K562 (cell line): ENCODE data around the gene EBF4. TPM values are rescaled to one million over a fixed set of nuclear protein-coding genes. Genes with fewer than 3 reads are reported as not detected.

Source experiments
- ATAC-seq: fragments of 200-7000 bp; cut with Tn5 transposase; 3 replicates; pipeline ENCODE4 v1.9.1; 2020; ENCODE audit warnings: moderate library complexity
- BruUV-seq: library from RNA; stranded (reverse); fragments of 400-500 nt; replicated peaks from 2 replicates; lab custom pipeline; 2021; lab: Mats Ljungman, UMichigan
- CTCF ChIA-PET: fragments of 300-600 bp; formaldehyde crosslinking; extraction: SDS; loops from one replicate; lab custom pipeline; 2021; ENCODE audit warnings: low intra/inter-chr PET ratio; lab: Yijun Ruan, JAX
- POLR2A ChIA-PET: fragments of 300-600, 350-650 bp; sonication (Branson Sonifier 250); formaldehyde crosslinking; extraction: SDS; loops from one replicate; lab custom pipeline; 2021; ENCODE audit warnings: antibody characterized with exemption, inconsistent platforms; lab: Yijun Ruan, JAX
- DNase-seq, 4 experiments: peaks; one replicate each; pipeline versions ENCODE4 v3.0.0 to v3.0.0-alpha.2; 2011 to 2018; ENCODE audit warnings: low spot score in 3 of 4, mixed read lengths in 3 of 4; ENCODE audit errors: extremely low read depth in 1 of 4
- FAIRE-seq: peaks from 2 replicates; lab custom pipeline; 2011; peaks lifted over from hg19 to GRCh38; lab: Jason Lieb, UNC
- H2AFZ ChIP-seq: 2 replicates; pipeline ENCODE4 v1.6.0; 2011; ENCODE audit warnings: low read depth, low read length, control low read depth, inconsistent platforms
- H3K27ac ChIP-seq: fragments of 200-600 bp; 3 replicates; pipeline ENCODE4 v1.8.0; 2011; ENCODE audit warnings: low read depth, mild to moderate bottlenecking, control low read depth, inconsistent platforms, low read length, moderate library complexity, mixed read lengths; ENCODE audit errors: extremely low read depth
- H3K27me3 ChIP-seq, 2 experiments: fragments of 300-600 bp in 1 of 2; 2 replicates in 1 of 2; 3 replicates in 1 of 2; pipeline versions ENCODE4 v1.6.0 to v1.8.0; 2011; ENCODE audit warnings: inconsistent platforms in 2 of 2, low read length in 2 of 2, mild to moderate bottlenecking in 1 of 2, mixed read lengths in 1 of 2, moderate library complexity in 1 of 2; ENCODE audit not compliant: control insufficient read depth in 2 of 2, insufficient read depth in 2 of 2
- H3K36me3 ChIP-seq: fragments of 300-600 bp; 3 replicates; pipeline ENCODE4 v1.8.0; 2011; ENCODE audit warnings: mild to moderate bottlenecking, low read length, inconsistent platforms; ENCODE audit not compliant: control insufficient read depth, insufficient read depth
- H3K4me1 ChIP-seq, 2 experiments: fragments of 200-600 bp in 1 of 2; replicated peaks in 1 of 2; 2 replicates in 1 of 2; 3 replicates in 1 of 2; pipeline versions ENCODE4 v1.5.1 to v1.8.0; 2011; ENCODE audit warnings: inconsistent platforms in 2 of 2, low read length in 2 of 2, mild to moderate bottlenecking in 1 of 2, mixed read lengths in 1 of 2, moderate library complexity in 1 of 2; ENCODE audit not compliant: control insufficient read depth in 2 of 2, insufficient read depth in 2 of 2
- H3K4me2 ChIP-seq: 2 replicates; pipeline ENCODE4 v1.6.1; 2011; ENCODE audit warnings: low read length, control low read depth, inconsistent platforms, mixed read lengths; ENCODE audit not compliant: insufficient read depth
- H3K4me3 ChIP-seq: fragments of 200-600 bp; sonication (generic), shearing (Covaris generic); 2 replicates; pipeline ENCODE4 v1.5.1; 2016; ENCODE audit warnings: control low read depth, inconsistent platforms
- H3K79me2 ChIP-seq: fragments of 200-600 bp; 3 replicates; pipeline ENCODE4 v1.8.0; 2011; ENCODE audit warnings: low read length, inconsistent platforms; ENCODE audit not compliant: control insufficient read depth, insufficient read depth
- H3K9ac ChIP-seq, 2 experiments: 2 replicates each; pipeline versions ENCODE4 v1.6.0 to v1.6.1; 2011; ENCODE audit warnings: low read depth in 2 of 2, low read length in 2 of 2, control low read depth in 1 of 2, inconsistent platforms in 1 of 2, mild to moderate bottlenecking in 1 of 2, mixed read lengths in 1 of 2; ENCODE audit not compliant: insufficient read depth in 1 of 2
- H3K9me1 ChIP-seq: one replicate; pipeline ENCODE4 v1.6.0; 2011; ENCODE audit warnings: inconsistent platforms, mild to moderate bottlenecking, low read length, moderate library complexity; ENCODE audit not compliant: control insufficient read depth, insufficient read depth
- H3K9me3 ChIP-seq: replicated peaks from 2 replicates; pipeline ENCODE4 v1.5.1; 2011; ENCODE audit warnings: low read depth, low read length, inconsistent platforms; ENCODE audit not compliant: control insufficient read depth, insufficient read depth
- H4K20me1 ChIP-seq: replicated peaks from 2 replicates; pipeline ENCODE4 v1.6.1; 2011; ENCODE audit warnings: low read length, inconsistent platforms, mixed read lengths; ENCODE audit not compliant: control insufficient read depth, insufficient read depth
- PPARD ChIP-seq: fragments of 250-450 bp; sonication (Bioruptor Pico); IDR thresholded peaks from 2 replicates; pipeline ENCODE4 v1.8.0; 2022; ENCODE audit warnings: inconsistent platforms, mild to moderate bottlenecking, moderate library complexity
- WGBS: fragments of 100-300 bp; shearing (Covaris generic); methylation state at CpG from one replicate; pipeline ENCODE4 v1.1.6; 2016; ENCODE audit warnings: low coverage, mixed read lengths; ENCODE audit not compliant: insufficient coverage; ENCODE audit errors: missing lambda C conversion rate; 5-methylcytosine and 5-hydroxymethylcytosine counted together
- in situ Hi-C: fragments of 300-500 bp; cut with MboI; formaldehyde crosslinking; loops from 4 replicates; pipeline ENCODE4 v1.15.0; 2018; ENCODE audit warnings: inconsistent platforms, mixed read lengths
- intact Hi-C: fragments of 100-400 bp; cut with micrococcal nuclease; formaldehyde crosslinking; loops from 2 replicates; pipeline ENCODE4 v1.14.2; 2022
- microRNA counts: library from miRNA; unstranded; fragments of <30 nt; microRNA quantifications from one replicate; lab custom pipeline; 2016
- microRNA-seq: library from miRNA; unstranded; fragments of <30 nt; microRNA quantifications from one replicate; pipeline ENCODE4, GENCODE V29; 2018; ENCODE audit warnings: borderline microRNAs expressed
- polyA plus RNA-seq, 8 experiments: library from polyadenylated mRNA; depleted of rRNA in 4 of 8; stranded (reverse) in 5 of 8; unstranded in 3 of 8; fragments of >200 nt; fragmentation: Nextera tagmentation in 2 of 8; fragmentation: Illumina TruSeq in 1 of 8; extraction: Ambion mirVana in 2 of 8; extraction: Trizol in 1 of 8; gene quantifications; 2 replicates each; pipeline versions ENCODE4 v1.2.1 to v1.2.3, GENCODE V29; 2011 to 2014; ENCODE audit warnings: inconsistent platforms in 1 of 8, missing spikeins in 1 of 8
- small RNA-seq: library from RNA; depleted of rRNA; stranded (forward); fragments of <200 nt; gene quantifications from one replicate; pipeline ENCODE3, GENCODE V24; 2014
- total RNA-seq, 7 experiments: library from RNA; depleted of rRNA in 6 of 7; stranded (reverse); fragments of >200 nt in 6 of 7; fragmentation: Illumina TruSeq in 2 of 7; extraction: Trizol in 2 of 7; gene quantifications; 2 replicates each; pipeline versions ENCODE4 v1.2.1 to v1.2.3, GENCODE V29; 2011 to 2021; ENCODE audit warnings: low replicate concordance in 1 of 7
- TF ChIP-seq, protein P1 (sequence below): sonication (generic); formaldehyde crosslinking; IDR thresholded peaks from 2 replicates; pipeline ENCODE4 v1.8.1; 2023; ENCODE audit warnings: mild to moderate bottlenecking, missing genetic modification reagents

EBF4 gene
- total and polyA plus RNA-seq, 9 of the 15 experiments (the other 6 are each of a cell fraction or from before 2014, with no cell fraction given): 0.09 TPM; not detected in 8

DNA sequence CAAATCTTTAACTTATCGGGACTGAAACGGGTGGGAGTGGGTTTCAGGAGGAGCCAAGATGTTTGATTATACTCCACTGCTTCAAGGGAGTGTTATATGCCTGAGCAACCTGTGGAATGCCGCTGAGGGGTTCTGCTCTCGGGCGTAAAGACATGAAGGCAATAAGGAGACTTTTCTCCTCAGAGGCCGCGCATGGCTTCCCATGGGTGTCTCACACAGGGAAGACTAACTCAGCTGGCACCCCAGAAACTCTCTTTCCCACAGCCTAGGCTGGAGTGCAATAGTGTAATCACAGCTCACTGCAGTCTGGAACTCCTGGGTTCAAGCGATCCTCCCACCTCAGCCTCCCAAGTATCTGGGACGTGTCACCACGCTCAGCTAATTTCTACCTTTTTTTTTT, 117.1 kb downstream of the EBF4 start:
- Histone ChIP-seq H3K27ac (no peak overlapping the region), H3K4me1 (peaks cover 2 to 18% of the 10 kb centered on the region in 2 experiments; a peak in 4 of 5 replicates)
- intact Hi-C loops: no loop called here
- BruUV-seq: no TSS peak
- no peak for TF ChIP-seq PPARD (CRISPR knock-in tag)
- TF ChIP-seq, protein P1, sequence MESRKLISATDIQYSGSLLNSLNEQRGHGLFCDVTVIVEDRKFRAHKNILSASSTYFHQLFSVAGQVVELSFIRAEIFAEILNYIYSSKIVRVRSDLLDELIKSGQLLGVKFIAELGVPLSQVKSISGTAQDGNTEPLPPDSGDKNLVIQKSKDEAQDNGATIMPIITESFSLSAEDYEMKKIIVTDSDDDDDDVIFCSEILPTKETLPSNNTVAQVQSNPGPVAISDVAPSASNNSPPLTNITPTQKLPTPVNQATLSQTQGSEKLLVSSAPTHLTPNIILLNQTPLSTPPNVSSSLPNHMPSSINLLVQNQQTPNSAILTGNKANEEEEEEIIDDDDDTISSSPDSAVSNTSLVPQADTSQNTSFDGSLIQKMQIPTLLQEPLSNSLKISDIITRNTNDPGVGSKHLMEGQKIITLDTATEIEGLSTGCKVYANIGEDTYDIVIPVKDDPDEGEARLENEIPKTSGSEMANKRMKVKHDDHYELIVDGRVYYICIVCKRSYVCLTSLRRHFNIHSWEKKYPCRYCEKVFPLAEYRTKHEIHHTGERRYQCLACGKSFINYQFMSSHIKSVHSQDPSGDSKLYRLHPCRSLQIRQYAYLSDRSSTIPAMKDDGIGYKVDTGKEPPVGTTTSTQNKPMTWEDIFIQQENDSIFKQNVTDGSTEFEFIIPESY (CRISPR knock-in tag): 0 out of 2 replicates have a peak, but pooled peaks have one; percentile 18
- TF ChIP-seq, all 486 proteins: peak for 1
- DNase-seq: no peak
- ATAC-seq: no peak
- no peak overlapping the region for H3K9ac ChIP-seq
- H3K9me1 ChIP-seq: no peaks in the 10 kb centered on the region
- ChIA-PET POLR2A (interaction anchor here (0.8 to 1.0 kb wide), 2 partner anchors 9 to 10 kb away, joined by 3 to 4 read pairs; no protein-coding TSS in a partner anchor), CTCF (no interaction called here)
- in situ Hi-C loops: no loop called here
- 0 out of 2 replicates have a peak, but pooled peaks cover 2% of the 10 kb centered on the region for H3K9me3 ChIP-seq
- FAIRE-seq: no peak
- H3K4me3 ChIP-seq: no peak overlapping the region
- H4K20me1 ChIP-seq: no peaks in the 10 kb centered on the region
- H3K27me3 ChIP-seq: peaks cover 0 to 12% of the 10 kb centered on the region in 2 experiments; a peak in 2 of 5 replicates
- no peaks in the 10 kb centered on the region for H3K36me3 ChIP-seq
- 40% methylated on average over 10 of the region's 10 CpGs for WGBS
- H3K4me2 ChIP-seq: no peak overlapping the region; the same call in 1 of the 2 replicates
- H2AFZ ChIP-seq: no peak overlapping the region
- H3K79me2 ChIP-seq: no peaks in the 10 kb centered on the region

MicroRNAs encoded within 50 kb of the gene (microRNA counts, 767-probe panel; counts per million panel counts)
- microRNA hsa-miR-1292 (lab: Ali Mortazavi, UCI): not detected

Small RNAs within 50 kb of the gene (microRNA-seq; reads per million reads assigned to microRNA genes)
- gene MIR1292: 3.1 reads per million, percentile 36 among the genes with 10 or more reads in this experiment

Small RNAs within 50 kb of the gene (small RNA-seq; reads per million reads assigned to genes)
- gene SNORA51 (not detected), gene SNORD110 (not detected), gene SNORD56 (not detected), gene SNORD57 (not detected), gene SNORD86 (not detected)

Other genes starting within 250 kb of the EBF4 start
Only the 7 nearest of the 11 such genes appear.
- gene NOP56, start 40.1 kb upstream of the EBF4 start, total RNA-seq (2014; rRNA removed): 528 and 570 TPM in 2 replicates
- 581 and 590 TPM in 2 replicates for gene NOP56, start 40.1 kb upstream of the EBF4 start, total RNA-seq (2014; rRNA removed; fragmentation: Illumina TruSeq; extraction: Trizol)
- 631 and 697 TPM in 2 replicates for gene NOP56, start 40.1 kb upstream of the EBF4 start, total RNA-seq (2015; rRNA removed; fragmentation: Illumina TruSeq; extraction: Trizol)
- 393 and 397 TPM in 2 replicates for gene NOP56, start 40.1 kb upstream of the EBF4 start, total RNA-seq (2021)
- 376 and 404 TPM in 2 replicates for gene NOP56, start 40.1 kb upstream of the EBF4 start, polyA plus RNA-seq (2011; rRNA removed)
- gene NOP56, start 40.1 kb upstream of the EBF4 start, polyA plus RNA-seq (2014; fragmentation: Illumina TruSeq; extraction: Trizol): 441 and 482 TPM in 2 replicates
- gene NOP56, start 40.1 kb upstream of the EBF4 start, polyA plus RNA-seq (2014; fragmentation: Nextera tagmentation; extraction: Ambion mirVana): 100 to 1,000 TPM; 295 to 439 TPM
- 427 and 428 TPM in 2 replicates for gene NOP56, start 40.1 kb upstream of the EBF4 start, polyA plus RNA-seq (2014; rRNA removed)
- gene IDH3B, start 28.6 kb upstream of the EBF4 start, total RNA-seq (2014; rRNA removed): 168 and 199 TPM in 2 replicates
- 122 and 130 TPM in 2 replicates for gene IDH3B, start 28.6 kb upstream of the EBF4 start, total RNA-seq (2014; rRNA removed; fragmentation: Illumina TruSeq; extraction: Trizol)
- 130 and 133 TPM in 2 replicates for gene IDH3B, start 28.6 kb upstream of the EBF4 start, total RNA-seq (2015; rRNA removed; fragmentation: Illumina TruSeq; extraction: Trizol)
- gene IDH3B, start 28.6 kb upstream of the EBF4 start, total RNA-seq (2021): 148 and 157 TPM in 2 replicates
- 224 and 343 TPM in 2 replicates for gene IDH3B, start 28.6 kb upstream of the EBF4 start, polyA plus RNA-seq (2011; rRNA removed)
- 151 and 155 TPM in 2 replicates for gene IDH3B, start 28.6 kb upstream of the EBF4 start, polyA plus RNA-seq (2014; fragmentation: Illumina TruSeq; extraction: Trizol)
- 10 to 100 TPM; 91.7 to 92.3 TPM for gene IDH3B, start 28.6 kb upstream of the EBF4 start, polyA plus RNA-seq (2014; fragmentation: Nextera tagmentation; extraction: Ambion mirVana)
- gene IDH3B, start 28.6 kb upstream of the EBF4 start, polyA plus RNA-seq (2014; rRNA removed): 196 and 222 TPM in 2 replicates
- gene CPXM1, start 107.8 kb downstream of the EBF4 start, total RNA-seq (2014; rRNA removed): 0.32 and 0.41 TPM in 2 replicates
- 0.07 and 0.13 TPM in 2 replicates for gene CPXM1, start 107.8 kb downstream of the EBF4 start, total RNA-seq (2014; rRNA removed; fragmentation: Illumina TruSeq; extraction: Trizol)
- gene CPXM1, start 107.8 kb downstream of the EBF4 start, total RNA-seq (2015; rRNA removed; fragmentation: Illumina TruSeq; extraction: Trizol): 0.04 TPM in 1 of 2 replicates, not detected in the other
- gene CPXM1, start 107.8 kb downstream of the EBF4 start, total RNA-seq (2021): 0.47 and 0.49 TPM in 2 replicates
- gene CPXM1, start 107.8 kb downstream of the EBF4 start, polyA plus RNA-seq (2011; rRNA removed): 1.1 and 4.5 TPM in 2 replicates
- 0.45 and 0.50 TPM in 2 replicates for gene CPXM1, start 107.8 kb downstream of the EBF4 start, polyA plus RNA-seq (2014; fragmentation: Illumina TruSeq; extraction: Trizol)
- gene CPXM1, start 107.8 kb downstream of the EBF4 start, polyA plus RNA-seq (2014; fragmentation: Nextera tagmentation; extraction: Ambion mirVana): not detected
- gene CPXM1, start 107.8 kb downstream of the EBF4 start, polyA plus RNA-seq (2014; rRNA removed): 0.28 and 0.37 TPM in 2 replicates
- not detected in 2 replicates for gene C20orf141, start 122.2 kb downstream of the EBF4 start, total RNA-seq (2014; rRNA removed)
- not detected in 2 replicates for gene C20orf141, start 122.2 kb downstream of the EBF4 start, total RNA-seq (2014; rRNA removed; fragmentation: Illumina TruSeq; extraction: Trizol)
- not detected in 2 replicates for gene C20orf141, start 122.2 kb downstream of the EBF4 start, total RNA-seq (2015; rRNA removed; fragmentation: Illumina TruSeq; extraction: Trizol)
- not detected in 2 replicates for gene C20orf141, start 122.2 kb downstream of the EBF4 start, total RNA-seq (2021)
- gene C20orf141, start 122.2 kb downstream of the EBF4 start, polyA plus RNA-seq (2011; rRNA removed): not detected in 2 replicates
- gene C20orf141, start 122.2 kb downstream of the EBF4 start, polyA plus RNA-seq (2014; fragmentation: Illumina TruSeq; extraction: Trizol): not detected in 2 replicates
- gene C20orf141, start 122.2 kb downstream of the EBF4 start, polyA plus RNA-seq (2014; fragmentation: Nextera tagmentation; extraction: Ambion mirVana): not detected
- gene C20orf141, start 122.2 kb downstream of the EBF4 start, polyA plus RNA-seq (2014; rRNA removed): not detected in 2 replicates
- gene TMEM239, start 123.6 kb downstream of the EBF4 start, total RNA-seq (2014; rRNA removed): not detected in 2 replicates
- gene TMEM239, start 123.6 kb downstream of the EBF4 start, total RNA-seq (2014; rRNA removed; fragmentation: Illumina TruSeq; extraction: Trizol): not detected in 2 replicates
- not detected in 2 replicates for gene TMEM239, start 123.6 kb downstream of the EBF4 start, total RNA-seq (2015; rRNA removed; fragmentation: Illumina TruSeq; extraction: Trizol)
- not detected in 2 replicates for gene TMEM239, start 123.6 kb downstream of the EBF4 start, total RNA-seq (2021)
- gene TMEM239, start 123.6 kb downstream of the EBF4 start, polyA plus RNA-seq (2011; rRNA removed): not detected in 2 replicates
- gene TMEM239, start 123.6 kb downstream of the EBF4 start, polyA plus RNA-seq (2014; fragmentation: Illumina TruSeq; extraction: Trizol): not detected in 2 replicates
- gene TMEM239, start 123.6 kb downstream of the EBF4 start, polyA plus RNA-seq (2014; fragmentation: Nextera tagmentation; extraction: Ambion mirVana): not detected
- gene TMEM239, start 123.6 kb downstream of the EBF4 start, polyA plus RNA-seq (2014; rRNA removed): not detected in 2 replicates
- 6.2 and 6.4 TPM in 2 replicates for gene PCED1A, start 147.9 kb downstream of the EBF4 start, total RNA-seq (2014; rRNA removed)
- 1.5 and 2.0 TPM in 2 replicates for gene PCED1A, start 147.9 kb downstream of the EBF4 start, total RNA-seq (2014; rRNA removed; fragmentation: Illumina TruSeq; extraction: Trizol)
- 2.4 and 2.9 TPM in 2 replicates for gene PCED1A, start 147.9 kb downstream of the EBF4 start, total RNA-seq (2015; rRNA removed; fragmentation: Illumina TruSeq; extraction: Trizol)
- gene PCED1A, start 147.9 kb downstream of the EBF4 start, total RNA-seq (2021): 8.9 and 9.4 TPM in 2 replicates
- 7.4 and 20.2 TPM in 2 replicates for gene PCED1A, start 147.9 kb downstream of the EBF4 start, polyA plus RNA-seq (2011; rRNA removed)
- gene PCED1A, start 147.9 kb downstream of the EBF4 start, polyA plus RNA-seq (2014; fragmentation: Illumina TruSeq; extraction: Trizol): 4.3 and 5.9 TPM in 2 replicates
- 1 to 10 TPM; 1.6 to 3.2 TPM for gene PCED1A, start 147.9 kb downstream of the EBF4 start, polyA plus RNA-seq (2014; fragmentation: Nextera tagmentation; extraction: Ambion mirVana)
- gene PCED1A, start 147.9 kb downstream of the EBF4 start, polyA plus RNA-seq (2014; rRNA removed): 11.5 and 12.5 TPM in 2 replicates
- gene VPS16, start 148.0 kb downstream of the EBF4 start, total RNA-seq (2014; rRNA removed): 16.7 and 18.7 TPM in 2 replicates
- 7.0 and 11.3 TPM in 2 replicates for gene VPS16, start 148.0 kb downstream of the EBF4 start, total RNA-seq (2014; rRNA removed; fragmentation: Illumina TruSeq; extraction: Trizol)
- gene VPS16, start 148.0 kb downstream of the EBF4 start, total RNA-seq (2015; rRNA removed; fragmentation: Illumina TruSeq; extraction: Trizol): 13.8 and 15.3 TPM in 2 replicates
- gene VPS16, start 148.0 kb downstream of the EBF4 start, total RNA-seq (2021): 22.4 and 24.7 TPM in 2 replicates
- gene VPS16, start 148.0 kb downstream of the EBF4 start, polyA plus RNA-seq (2011; rRNA removed): 18.0 and 35.5 TPM in 2 replicates
- gene VPS16, start 148.0 kb downstream of the EBF4 start, polyA plus RNA-seq (2014; fragmentation: Illumina TruSeq; extraction: Trizol): 14.0 and 15.4 TPM in 2 replicates
- 10 to 100 TPM in 1 of 2 experiments, 1 to 10 TPM in 1; 6.8 to 10.2 TPM for gene VPS16, start 148.0 kb downstream of the EBF4 start, polyA plus RNA-seq (2014; fragmentation: Nextera tagmentation; extraction: Ambion mirVana)
- 19.2 and 19.6 TPM in 2 replicates for gene VPS16, start 148.0 kb downstream of the EBF4 start, polyA plus RNA-seq (2014; rRNA removed)